Activated CD8-positive, alpha-beta memory T cell treated with anti-CD3 and anti-CD28 coated beads for 4 hours (primary cell): ENCODE data around the gene SMOC2.
"Not testable (repeated sequence)": the region's sequence is repeated elsewhere in the genome, so short reads cannot be mapped to it uniquely, and the experiment has no call there.

Experiments
- DNase-seq, 2 donors: peaks; one replicate each; pipeline ENCODE4 v3.0.0-alpha.2; 2020; ENCODE audit warnings: low read depth in 2 of 2

SMOC2 gene

DNA sequence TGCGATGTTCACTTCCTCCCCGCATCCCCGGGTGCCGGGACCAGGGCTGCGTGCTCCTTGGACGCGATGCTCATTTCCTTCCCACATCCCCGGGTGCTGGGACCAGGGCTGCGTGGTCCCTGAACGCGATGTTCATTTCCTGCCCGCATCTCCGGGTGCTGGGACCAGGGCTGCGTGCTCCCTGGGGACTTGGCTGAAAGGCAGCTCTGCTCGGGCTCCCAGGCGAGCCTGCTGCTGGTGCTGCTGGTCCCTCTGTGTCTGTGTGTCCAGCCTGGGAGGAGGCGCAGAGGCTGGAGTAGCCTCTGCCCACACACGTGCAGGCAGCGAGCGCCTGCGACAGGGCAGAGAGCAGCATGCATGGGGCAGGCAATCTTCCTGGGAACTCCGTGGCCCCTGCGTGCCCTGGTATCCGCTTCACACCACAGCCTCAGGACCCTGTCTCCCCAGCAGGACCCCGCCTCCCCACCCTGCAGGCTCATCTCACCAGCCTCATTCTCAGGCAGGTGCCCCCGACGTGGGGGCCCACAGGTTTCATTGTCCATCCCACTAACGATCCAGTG, 132.4 kb downstream of the SMOC2 start:
- DNase-seq, result not testable (repeated sequence)

DNA sequence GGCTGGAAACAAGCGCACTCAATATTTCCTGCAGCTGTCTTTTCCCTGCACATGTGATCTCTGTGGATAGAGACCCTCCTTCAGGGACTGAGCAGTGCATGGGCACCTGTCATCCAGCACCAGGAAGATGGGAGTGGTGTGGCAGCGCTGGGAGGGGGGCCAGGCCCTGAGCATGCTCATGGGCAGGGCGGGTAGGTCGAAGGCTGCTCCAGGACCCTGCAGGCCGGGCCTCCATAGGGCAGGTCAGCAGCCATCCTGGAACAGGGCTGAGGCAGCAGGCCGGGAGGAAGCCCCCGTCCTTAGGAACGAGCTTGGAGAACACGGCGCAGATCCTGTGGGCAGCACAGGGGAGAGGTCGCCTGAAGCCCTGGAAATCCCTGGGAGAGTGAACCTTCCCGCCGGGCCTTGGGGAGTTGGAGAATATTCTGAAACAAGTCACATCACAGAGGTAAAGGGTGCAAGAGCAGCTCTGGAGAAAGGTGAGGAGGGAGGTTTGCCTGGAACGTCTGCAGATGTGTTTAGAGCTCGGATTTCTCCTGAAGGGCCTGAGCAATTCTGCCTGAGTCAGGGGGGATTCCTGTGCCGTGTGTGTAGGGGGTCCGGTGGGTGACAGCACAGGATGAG, 133.2 kb downstream of the SMOC2 start:
- DNase-seq, result no peak

DNA sequence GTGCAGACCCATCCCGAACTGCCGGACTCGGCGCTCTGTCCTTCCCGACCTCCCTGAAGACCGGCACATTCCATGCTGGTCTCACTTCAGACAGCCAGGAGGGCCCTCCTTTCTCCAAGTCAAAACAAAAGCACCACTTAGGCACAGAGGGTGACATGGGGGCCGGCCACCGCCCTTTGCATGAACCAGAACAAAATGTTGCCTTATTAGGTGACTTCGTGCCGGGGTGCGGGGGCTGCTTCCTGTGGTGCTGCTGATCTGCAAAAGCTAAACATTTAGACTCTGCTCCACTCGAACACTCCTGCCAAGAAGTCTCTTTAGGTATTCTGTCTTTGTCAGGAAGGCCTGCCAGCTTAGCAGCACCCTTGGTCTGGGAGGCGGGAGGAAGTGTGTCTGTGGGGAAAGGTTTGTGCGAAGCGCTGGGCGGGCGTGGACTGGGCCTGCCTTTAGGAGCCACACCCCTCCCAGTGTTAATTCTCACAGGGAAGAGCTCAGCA, 133.8 kb downstream of the SMOC2 start:
- DNase-seq, result no peak

DNA sequence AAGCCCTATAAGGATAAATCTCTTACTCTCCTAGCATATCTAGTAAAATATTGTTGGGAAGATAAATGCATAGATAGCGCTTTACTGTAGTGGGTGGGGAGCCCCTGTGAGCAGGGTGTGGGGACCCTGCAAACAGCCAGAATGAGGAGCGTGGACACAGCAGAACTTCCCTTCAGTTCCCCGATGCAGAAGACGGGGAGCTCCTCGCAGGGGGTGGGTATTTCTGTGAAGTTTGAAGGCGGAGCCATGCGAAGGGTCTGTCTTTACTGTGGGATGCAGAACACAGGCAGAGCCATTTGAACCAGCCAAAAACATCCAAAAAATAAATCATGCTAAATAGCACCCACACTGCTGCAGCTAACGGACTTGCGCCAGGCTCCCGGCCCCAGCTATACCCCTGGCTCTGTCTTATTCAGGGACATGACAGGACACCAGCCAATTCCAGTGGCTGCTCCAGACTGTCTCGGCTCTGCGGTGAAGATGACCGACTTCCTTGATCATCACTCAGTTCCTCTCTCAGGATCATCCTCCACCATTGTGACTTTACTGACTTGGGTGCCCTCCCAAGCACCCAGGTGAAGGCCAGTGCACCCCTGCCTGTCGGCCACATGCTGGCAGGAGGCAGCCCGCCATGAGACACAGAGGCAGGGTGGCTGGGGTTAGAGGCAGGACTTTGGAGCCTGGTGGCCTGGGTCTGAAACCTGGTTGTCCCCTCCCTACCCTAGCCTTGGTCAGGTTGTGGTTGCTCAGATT, 134.5 kb downstream of the SMOC2 start:
- no peak for DNase-seq

DNA sequence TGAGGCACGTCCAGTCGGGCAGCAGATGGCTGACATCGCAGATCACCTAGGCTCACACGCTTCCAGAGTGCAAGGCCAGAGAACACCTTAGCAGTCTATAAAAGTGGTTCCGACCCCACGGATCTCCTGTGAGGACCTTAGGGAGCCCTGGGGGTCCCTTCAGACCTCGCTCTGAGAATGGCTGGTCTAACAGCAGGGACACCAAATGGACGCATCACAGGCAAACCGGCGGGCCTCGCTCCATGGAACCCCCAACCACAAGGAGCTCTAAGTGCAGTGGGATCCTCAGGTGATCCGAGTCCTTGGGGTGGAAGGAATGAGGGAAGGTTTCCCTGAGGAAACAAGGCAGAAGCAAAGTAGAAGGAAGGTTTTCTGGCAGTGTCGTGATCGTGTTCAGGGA, 135.4 kb downstream of the SMOC2 start:
- no peak for DNase-seq

DNA sequence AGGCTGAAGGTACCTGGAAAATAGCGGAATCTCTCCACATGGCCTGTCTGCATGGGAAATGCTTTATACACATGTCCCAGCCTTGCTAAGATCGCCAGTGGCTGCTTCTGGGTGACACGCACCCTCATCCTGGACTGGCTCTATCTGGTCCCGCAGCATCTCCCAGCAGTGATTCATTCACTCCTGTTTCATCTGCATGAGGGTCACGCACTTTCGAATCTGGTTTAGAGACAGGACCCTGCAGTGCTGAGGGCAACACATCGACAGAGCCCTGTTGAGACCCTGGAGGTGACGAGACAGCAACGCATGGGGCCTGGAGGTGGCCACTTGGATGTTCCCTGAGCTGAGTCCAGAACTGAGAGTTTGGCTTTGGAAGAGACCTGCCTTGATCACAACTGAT, 136.5 kb downstream of the SMOC2 start:
- DNase-seq, result no peak

DNA sequence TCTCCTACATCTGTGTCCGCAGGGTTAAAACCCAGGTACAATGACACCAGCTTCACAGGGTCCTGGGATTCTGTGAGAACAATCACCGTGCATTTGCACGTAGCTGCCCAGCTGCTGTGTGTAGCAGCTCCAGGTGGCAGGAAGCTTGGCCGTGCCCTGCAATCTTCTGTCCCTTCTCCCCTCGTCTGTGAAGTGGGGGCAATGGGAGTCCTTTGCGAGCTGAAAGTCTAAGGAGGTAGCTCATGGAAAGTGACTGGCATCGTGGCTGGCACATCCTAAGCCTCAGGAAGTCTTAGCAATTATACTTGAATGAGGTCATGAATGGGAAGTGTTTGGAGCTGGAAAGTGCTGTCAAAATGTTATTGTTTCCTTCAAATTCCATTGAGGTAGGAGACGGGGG, 137.1 kb downstream of the SMOC2 start:
- DNase-seq, result no peak

DNA sequence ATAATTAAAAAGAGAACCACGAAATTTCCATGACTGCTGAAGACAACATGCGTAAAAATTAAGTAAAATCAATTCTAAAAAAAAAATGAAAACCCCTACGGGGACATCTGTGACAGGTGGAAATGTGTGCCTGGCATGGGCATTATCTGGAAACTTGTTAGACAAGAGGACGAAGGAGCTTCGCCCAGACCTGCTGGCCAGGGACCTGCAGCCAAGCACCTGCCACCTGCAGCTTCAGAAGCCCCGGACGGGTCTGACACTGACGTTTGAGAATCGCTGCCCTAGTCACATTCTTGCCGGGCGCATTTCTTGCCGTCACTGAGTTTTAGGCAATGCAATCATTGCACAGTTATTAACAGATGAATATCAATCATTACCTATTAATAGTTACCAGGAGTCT, 140.3 kb downstream of the SMOC2 start:
- no peak for DNase-seq

DNA sequence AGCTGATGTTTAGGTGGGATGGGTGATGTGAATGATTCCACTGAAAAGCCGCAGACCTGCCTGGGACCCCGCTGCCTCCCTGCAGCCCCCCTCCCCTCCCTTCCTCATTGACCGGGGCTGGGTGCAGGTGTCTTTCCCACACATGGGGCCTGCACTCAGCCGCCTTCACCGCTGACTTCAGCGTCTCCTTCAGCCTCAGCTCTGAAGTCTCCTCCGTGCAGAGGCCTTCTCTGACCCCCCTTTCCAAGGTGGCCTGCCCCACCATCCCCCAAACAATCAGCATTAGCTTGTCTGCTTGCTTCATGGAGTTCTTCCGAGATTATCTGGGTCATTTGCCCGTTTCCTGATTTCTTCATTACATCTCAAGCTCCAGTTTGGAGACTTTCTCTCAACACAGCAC, 140.7 kb downstream of the SMOC2 start:
- DNase-seq, result no peak

DNA sequence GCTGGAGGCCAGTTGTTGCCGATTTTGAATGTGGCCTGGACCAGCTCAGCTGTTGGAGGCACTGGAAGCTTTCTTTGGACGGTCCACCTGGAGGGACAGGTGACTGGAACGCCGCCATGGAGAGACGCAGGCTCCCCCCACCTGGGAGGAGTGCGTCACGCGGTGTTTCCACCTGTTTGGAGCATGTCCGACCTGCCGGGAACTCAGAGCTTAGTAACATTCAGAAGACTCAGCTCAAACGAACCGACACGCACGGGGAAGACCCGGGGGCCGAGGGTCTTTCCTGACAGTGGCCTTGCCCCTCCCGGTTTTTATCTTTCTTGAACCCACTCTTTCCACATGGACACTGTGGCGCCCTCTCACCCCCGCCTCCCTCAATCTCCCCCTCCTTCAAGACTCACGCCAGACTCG, 141.6 kb downstream of the SMOC2 start:
- DNase-seq, result no peak

DNA sequence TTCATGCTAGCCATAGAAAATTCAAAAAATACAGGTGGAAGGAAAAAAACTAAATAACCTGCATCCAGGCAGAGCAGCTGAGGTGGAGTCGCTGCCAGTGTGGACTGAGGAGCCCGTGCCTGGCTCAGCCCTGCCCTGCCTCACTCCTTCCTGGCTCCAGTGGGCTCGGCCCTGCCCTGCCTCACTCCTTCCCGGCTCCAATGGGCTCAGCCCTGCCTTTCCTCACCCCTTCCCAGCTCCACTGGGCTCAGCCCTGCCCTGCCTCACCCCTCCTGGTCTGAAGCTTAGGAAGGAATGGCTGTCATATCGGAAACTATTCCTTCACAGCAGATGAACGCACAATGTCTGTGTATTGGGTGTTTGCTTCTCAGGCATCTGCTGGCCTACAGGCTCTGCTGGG, 142.1 kb downstream of the SMOC2 start:
- no peak for DNase-seq

DNA sequence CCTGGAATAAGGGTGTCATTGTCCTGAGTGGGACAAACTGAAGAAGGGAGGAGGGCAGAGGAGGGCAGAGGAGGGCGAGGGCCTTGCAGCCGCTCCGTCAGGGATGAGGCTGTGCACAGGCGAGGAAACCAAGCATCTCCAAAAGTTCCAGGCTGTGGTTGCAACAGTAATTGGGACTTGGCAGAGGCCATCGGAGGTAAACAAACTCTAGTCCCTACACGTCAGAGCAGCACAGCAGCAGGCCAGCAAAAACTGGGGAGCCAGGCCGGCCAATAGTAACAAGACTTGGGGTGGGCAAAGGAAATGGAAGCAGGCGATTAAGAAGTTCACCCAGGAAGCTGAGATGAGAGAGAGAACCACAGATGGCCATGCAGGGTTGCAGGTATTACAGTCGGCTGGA, 142.8 kb downstream of the SMOC2 start:
- DNase-seq, result no peak

DNA sequence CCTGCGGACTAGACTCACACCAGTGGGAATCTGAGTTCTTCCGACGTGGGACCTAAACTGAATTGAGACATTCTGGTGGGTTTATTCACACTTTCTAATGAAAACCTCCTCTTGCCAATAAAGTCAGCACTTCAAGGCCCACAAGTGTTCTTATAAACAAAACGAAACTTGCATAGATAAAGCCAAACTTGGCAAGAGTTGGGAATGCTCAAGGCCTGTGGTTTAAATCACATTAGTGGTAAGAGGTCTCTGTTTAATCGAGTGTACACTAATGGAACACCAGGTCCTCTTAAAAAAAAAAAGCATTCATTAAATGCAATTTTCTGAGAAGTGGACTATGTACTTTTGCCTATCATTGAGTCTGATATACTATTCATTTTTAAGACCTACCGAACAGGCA, 143.3 kb downstream of the SMOC2 start:
- DNase-seq, result no peak

DNA sequence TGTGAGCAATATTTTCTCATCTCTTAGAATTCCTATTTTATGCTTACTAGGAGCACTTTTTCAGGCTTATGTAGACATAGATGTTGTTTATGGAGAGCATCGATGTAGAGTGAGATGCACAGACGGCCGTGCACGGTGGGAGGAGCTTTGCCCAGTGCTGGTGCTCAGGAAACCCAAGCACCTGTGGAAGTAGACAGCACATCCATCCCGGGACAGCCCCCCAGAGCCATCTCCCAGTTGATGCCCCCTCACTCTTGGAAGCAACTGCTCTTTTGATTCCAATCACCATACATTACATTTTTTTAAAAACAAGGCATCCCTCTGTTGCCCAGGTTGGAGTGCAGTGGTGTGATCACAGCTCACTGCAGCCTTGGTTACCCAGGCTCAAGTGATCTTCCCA, 143.7 kb downstream of the SMOC2 start:
- no peak for DNase-seq

DNA sequence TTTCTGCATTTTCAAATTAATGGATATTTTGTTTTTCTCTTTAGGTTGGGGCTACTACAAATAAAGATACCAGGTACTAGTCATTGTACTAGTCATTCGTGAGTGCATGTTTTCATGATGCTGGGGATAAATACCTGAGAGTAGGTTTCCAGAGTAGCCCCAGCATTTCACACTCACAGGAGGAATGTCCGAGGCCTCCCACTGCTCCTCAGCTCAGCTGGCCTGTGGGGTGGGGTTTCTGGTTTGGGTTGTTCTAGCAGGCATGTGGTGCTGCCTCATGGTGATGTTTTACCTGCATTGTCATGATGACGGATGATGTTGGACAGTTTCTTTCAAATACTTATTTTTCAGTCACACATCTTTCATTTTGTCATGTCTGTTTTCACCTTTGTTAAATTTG, 144.5 kb downstream of the SMOC2 start:
- DNase-seq, result no peak

DNA sequence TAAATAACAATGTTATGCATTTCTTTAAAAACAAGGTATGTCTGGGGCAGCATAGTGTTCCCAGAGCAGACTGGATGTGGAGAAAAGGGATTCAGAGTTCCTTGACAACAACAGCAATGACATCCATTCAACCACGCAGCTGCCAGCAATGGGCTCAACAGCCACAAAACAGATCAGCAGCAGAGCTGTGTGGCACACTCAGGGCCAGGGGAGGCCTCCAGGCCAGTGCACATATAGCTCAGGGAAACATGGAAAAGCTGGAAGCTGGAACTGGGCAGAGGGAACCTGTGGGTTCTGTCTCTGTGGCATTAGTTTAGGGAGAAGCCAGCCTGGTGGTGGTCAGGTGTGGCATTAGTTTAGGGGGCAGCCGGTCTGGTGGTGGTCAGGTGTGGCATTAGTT, 148.3 kb downstream of the SMOC2 start:
- DNase-seq, result no peak

DNA sequence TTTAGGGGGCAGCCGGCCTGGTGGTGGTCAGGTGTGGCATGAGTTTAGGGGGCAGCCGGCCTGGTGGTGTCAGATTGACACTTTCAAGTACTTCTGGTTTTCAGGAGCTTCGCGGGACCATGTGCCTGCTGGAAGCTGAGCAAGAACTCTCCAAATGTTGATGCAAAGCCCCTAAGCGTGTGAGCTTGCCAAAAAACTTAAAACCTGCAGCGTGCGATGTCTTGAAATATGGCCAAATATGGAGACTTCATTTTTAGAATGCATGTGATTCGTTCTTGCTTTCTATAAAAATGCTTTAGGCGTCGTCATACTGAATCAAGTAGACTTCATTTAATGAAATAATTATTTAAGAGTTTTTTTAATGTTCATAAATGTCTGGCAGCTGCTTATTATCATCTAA, 149.4 kb downstream of the SMOC2 start:
- DNase-seq, result no peak

DNA sequence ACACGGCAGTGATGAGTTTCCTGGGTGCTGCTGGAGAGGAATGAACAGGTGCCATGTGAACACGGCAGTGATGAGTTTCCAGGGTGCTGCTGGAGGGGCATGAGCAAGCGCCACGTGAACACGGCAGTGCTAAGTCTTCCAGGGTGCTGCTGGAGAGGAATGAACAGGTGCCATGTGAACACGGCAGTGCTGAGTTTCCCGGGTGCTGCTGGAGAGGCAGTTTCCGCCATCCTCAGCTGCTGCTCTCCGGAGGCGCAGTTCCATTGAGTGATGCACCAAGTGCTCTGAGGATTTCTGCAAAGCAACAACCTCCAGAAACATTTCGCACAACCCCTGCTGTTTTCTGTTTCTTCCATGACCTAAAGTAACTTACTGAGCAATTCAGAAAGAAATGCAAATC, 155.4 kb downstream of the SMOC2 start:
- DNase-seq, result no peak

DNA sequence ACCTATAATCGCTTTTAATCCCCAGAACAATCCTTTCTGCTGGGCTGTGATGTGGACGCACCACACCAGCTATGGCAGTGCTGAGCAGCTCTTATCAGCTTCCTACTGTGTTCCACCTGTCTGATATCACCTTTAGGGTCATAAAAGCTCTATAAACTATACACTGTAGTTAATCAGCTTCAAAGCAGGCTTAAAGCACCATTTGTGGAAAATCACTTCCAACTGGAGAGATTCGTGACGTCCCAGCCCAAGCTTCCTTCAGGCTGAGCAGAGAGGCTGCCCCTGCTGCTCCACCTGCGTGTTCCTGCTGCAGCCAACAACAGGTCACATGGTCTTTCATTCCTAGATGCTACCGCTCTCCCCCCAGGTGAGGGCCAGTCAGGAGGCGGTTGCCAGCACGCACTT, 156.5 kb downstream of the SMOC2 start:
- DNase-seq, result no peak

DNA sequence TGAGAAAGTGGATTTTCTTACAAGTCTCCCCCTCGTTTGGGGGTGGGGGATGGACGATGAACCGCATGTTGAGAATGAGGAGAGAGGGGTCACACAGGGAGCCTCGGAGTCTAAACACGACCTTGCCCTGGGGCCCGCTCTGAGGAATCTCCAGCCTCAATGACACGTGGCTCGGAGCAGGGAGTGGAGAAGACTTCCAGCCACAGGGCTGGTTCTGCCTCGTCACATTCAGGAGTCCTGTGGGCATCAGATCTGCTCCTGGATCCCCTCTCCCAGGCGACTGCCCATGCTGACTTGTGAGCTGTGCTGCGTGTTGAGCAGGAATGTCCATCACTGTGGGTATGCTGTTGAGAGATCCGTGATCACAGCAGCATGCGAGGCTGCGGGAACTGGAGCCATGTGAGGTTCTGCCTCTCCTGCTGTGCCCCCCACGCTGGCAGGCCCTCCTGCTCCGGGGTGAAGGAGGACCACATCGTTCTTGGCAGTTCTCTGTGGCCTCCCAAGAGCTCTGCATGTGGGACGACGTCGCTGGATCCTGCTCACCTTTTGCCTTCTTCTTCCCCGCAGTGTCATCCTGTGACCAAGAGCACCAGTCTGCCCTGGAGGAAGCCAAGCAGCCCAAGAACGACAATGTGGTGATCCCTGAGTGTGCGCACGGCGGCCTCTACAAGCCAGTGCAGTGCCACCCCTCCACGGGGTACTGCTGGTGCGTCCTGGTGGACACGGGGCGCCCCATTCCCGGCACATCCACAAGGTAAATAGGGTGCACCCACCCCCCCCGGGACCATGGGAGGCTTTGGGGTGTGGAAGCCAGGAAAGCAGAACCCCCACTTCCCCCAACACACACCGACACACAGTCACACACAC, 157.5 kb downstream of the SMOC2 start:
- DNase-seq, result no peak

DNA sequence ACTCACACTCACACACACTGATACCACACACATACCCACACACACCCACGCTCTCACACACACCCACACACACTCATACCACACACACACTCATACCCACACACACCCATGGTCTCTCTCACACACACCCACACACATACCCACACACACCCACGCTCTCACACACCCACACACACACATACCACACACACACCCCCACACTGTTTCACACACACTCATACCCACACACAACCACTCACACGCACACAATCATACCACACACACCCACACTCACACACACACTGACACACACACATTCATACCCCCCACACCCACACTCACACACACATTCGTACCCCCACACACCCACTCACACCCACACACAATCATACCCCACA, 158.1 kb downstream of the SMOC2 start:
- DNase-seq, result no peak

DNA sequence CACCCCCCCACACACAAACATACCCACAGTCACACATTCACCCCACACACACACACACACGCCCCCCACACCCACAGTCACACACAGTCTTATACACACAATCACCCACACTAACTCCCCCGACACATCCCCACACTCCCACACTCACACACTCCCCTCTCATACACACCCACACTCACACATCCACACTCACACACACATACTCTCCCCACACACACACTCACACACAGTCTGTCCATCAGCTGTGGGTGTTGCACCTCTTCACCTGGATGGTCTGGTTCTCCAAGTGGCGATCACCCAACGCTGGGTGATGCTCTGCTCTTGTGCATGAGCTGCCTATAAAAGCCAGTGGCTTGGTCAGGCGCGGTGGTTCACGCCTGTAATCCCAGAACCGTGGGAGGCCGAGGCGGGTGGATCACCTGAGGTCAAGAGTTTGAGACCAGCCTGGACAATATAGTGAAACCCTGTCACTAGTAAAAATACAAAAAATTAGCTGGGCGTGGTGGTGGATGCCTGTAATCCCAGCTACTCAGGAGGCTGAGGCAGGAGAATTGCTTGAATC, 158.9 kb downstream of the SMOC2 start:
- DNase-seq, result no peak
